Activated CD4-positive, alpha-beta T cell treated with anti-CD3 and anti-CD28 coated beads, Interleukin-2, amount 10 ng/mL, durations not matched to agents 24 days and 14 days (primary cell): ENCODE results near the gene RBM41. TPM values are rescaled to one million over a fixed set of nuclear protein-coding genes. Genes with fewer than 3 reads are reported as not detected.
"Not testable (repeated sequence)": the region's sequence is repeated elsewhere in the genome, so short reads cannot be mapped to it uniquely, and the experiment has no call there.

Experiments used
- DNase-seq: peaks from one replicate; pipeline ENCODE4 v3.0.0; 2022
- H3K27ac Mint-ChIP-seq: one replicate; pipeline ENCODE4 v1.8.0; 2022; ENCODE audit warnings: mild to moderate bottlenecking, mixed read lengths
- H3K27me3 Mint-ChIP-seq: one replicate; pipeline ENCODE4 v1.8.0; 2022; ENCODE audit warnings: mixed read lengths
- H3K36me3 Mint-ChIP-seq: one replicate; pipeline ENCODE4 v1.8.0; 2022; ENCODE audit warnings: low read depth, mild to moderate bottlenecking, mixed read lengths
- H3K4me1 Mint-ChIP-seq: one replicate; pipeline ENCODE4 v1.8.0; 2021; ENCODE audit warnings: mixed read lengths
- H3K4me3 Mint-ChIP-seq: one replicate; pipeline ENCODE4 v1.8.0; 2022; ENCODE audit warnings: mild to moderate bottlenecking, moderate library complexity, mixed read lengths
- H3K9me3 Mint-ChIP-seq: one replicate; pipeline ENCODE4 v1.8.0; 2021; ENCODE audit warnings: mixed read lengths
- intact Hi-C: fragments of 100-400 bp; cut with micrococcal nuclease; formaldehyde crosslinking; loops from one replicate; pipeline ENCODE4 v1.15.1; 2023
- total RNA-seq: library from RNA; stranded (reverse); gene quantifications from 2 replicates; pipeline ENCODE4 v1.2.3, GENCODE V29; 2022

RBM41 gene
- 15.7 and 16.2 TPM in 2 replicates for total RNA-seq

DNA sequence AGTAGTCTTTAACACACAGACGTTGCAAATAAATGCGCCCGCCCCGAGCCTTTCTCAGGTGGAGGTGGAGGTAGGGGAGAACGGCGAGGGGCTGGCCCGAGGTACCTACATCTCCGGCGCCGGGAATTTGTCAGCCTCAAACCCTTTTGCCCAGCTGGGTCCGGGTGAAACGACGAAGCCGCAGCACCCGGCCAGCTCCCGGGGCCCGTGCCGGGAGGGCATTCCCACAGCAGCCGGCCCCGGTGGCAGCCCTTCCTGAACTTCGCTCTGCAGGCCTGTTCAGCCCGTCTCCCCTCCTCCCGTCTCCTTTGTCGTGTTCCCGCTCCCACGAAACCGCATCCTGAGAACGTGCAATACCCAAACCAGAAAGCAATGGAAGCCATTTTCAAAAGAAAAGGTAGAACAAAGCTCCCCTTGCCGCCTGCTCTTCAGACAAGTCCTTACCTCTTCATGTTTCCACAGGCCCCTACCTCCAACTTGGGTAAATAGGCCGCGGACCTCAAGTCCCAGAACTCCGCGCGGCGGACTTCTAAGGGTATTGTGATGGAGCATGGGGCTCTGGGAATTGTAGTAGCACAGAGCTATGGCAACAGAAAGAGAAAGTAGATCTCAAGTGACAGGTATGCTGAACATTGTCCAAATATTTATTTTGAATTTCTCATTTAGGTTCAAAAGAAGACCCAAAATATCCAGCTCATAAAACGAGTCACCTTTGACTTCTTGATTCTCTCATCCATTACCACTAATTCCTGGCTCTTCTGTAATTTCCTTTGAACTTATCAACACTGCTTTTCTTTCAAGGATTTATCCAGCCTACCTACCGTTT, at the start of gene RBM41:
RBM41 (minus strand) TSS at position 501 of the 826 bp plus-strand sequence; CDS start at position 452, 49 bp downstream.
- Mint-ChIP-seq H3K4me1 (peaks cover 23% of the 10 kb centered on the region), H3K27me3 (no peaks in the 10 kb centered on the region), H3K4me3 (peak within 1 kb of the TSS; percentile 97), H3K9me3 (no peaks in the 10 kb centered on the region), H3K27ac (peak within 1 kb of the TSS; percentile 97), H3K36me3 (peaks cover 38% of the 10 kb centered on the region)
- peak; percentile 92 for DNase-seq
- intact Hi-C loops = loop anchor here (1.0 to 10.0 kb wide), 6 partner anchors 39 to 973 kb away; partner anchors contain the start of genes ATG4A, DNAAF6, NUP62CL and PRPS1

DNA sequence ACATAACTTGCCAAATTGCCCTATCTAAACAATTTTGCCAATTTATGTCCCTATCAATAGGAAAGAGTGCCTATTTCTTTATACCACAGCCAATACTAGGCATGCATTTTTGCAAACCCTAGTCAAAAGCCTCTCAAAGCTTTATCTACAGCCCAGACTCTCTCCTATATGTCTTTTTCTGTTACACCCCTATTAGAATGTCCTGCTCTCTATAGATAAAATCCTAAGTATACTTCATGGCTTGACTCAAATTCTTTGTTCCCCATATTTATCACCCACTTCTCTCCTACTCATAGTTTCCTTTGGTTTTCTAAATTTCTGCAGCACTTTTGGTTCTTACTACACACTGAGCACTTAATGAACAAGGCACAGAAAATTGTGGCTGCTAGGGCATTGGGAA, 49.6 kb upstream of the RBM41 start:
- no peak overlapping the region for H3K4me3 Mint-ChIP-seq
- H3K27me3 Mint-ChIP-seq = no peaks in the 10 kb centered on the region
- H3K9me3 Mint-ChIP-seq = no peaks in the 10 kb centered on the region
- intact Hi-C loops = no loop called here
- H3K4me1 Mint-ChIP-seq = no peaks in the 10 kb centered on the region
- no peaks in the 10 kb centered on the region for H3K36me3 Mint-ChIP-seq
- H3K27ac Mint-ChIP-seq = no peak overlapping the region
- DNase-seq = no peak

DNA sequence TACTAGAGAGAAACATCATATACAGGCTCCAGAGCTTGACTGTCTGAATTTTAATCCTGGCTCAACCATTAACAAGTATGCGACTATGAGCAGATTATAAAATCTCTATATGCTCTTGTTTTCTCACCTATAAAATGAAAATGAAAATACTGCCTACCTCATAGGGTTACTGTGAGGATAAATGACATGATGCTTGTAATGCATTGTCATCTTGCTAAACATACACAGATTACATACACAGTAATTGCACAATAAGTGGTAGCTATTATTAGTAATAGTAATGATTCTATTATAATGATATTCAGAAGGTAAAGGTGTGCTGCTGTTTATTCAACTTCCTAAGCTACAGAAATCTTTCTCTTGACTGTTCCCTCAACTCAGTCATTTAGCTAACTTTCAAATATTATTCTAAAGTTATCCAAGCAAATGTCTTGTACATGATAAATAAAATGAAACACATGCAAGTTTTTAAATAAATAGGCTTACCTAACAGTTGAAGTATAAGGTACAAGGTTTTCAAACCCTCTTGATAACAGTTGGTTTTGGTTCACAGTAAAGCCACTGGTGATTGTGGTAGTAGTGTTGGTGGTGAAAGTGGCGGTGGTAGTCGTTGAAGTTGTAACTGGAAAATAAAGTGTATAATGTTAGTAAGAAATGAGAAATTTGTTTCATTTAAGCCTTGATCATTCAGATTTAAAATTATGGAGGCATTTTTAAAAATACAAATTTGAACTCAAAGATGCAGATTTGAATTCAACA, 48.7 kb upstream of the RBM41 start:
- no peaks in the 10 kb centered on the region for H3K36me3 Mint-ChIP-seq
- no peak for DNase-seq
- H3K4me3 Mint-ChIP-seq = no peak overlapping the region
- no peaks in the 10 kb centered on the region for H3K9me3 Mint-ChIP-seq
- intact Hi-C loops = no loop called here
- H3K27ac Mint-ChIP-seq = no peak overlapping the region
- H3K27me3 Mint-ChIP-seq = no peaks in the 10 kb centered on the region
- H3K4me1 Mint-ChIP-seq = no peaks in the 10 kb centered on the region

DNA sequence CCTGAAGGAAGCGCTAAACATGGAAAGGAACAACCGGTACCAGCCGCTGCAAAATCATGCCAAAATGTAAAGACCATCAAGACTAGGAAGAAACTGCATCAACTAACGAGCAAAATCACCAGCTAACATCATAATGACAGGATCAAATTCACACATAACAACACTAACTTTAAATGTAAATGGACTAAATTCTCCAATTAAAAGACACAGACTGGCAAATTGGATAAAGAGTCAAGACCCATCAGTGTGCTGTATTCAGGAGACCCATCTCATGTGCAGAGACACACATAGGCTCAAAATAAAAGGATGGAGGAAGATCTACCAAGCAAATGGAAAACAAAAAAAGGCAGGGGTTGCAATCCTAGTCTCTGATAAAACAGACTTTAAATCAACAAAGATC, 39.0 kb upstream of the RBM41 start:
- H3K27ac Mint-ChIP-seq, H3K27me3 Mint-ChIP-seq, H3K4me1 Mint-ChIP-seq, DNase-seq, H3K36me3 Mint-ChIP-seq, H3K4me3 Mint-ChIP-seq, H3K9me3 Mint-ChIP-seq: not testable (repeated sequence)
- intact Hi-C loops = loop anchor here (5.0 kb wide), 1 partner anchor 40 kb away; the partner anchor contains the start of gene RBM41

- Mint-ChIP-seq H3K27ac (peak overlapping the region; percentile 87), H3K4me3 (peak overlapping the region; percentile 81)
- H3K36me3 Mint-ChIP-seq, H3K27me3 Mint-ChIP-seq, H3K4me1 Mint-ChIP-seq, DNase-seq, H3K9me3 Mint-ChIP-seq: not testable (repeated sequence)
- intact Hi-C loops = loop anchor here (5.0 kb wide), 1 partner anchor 39 kb away; the partner anchor contains the start of gene RBM41
Measured at GRCh38 chrX:107155621-107156430, 37.2 kb upstream of the RBM41 start.

DNA sequence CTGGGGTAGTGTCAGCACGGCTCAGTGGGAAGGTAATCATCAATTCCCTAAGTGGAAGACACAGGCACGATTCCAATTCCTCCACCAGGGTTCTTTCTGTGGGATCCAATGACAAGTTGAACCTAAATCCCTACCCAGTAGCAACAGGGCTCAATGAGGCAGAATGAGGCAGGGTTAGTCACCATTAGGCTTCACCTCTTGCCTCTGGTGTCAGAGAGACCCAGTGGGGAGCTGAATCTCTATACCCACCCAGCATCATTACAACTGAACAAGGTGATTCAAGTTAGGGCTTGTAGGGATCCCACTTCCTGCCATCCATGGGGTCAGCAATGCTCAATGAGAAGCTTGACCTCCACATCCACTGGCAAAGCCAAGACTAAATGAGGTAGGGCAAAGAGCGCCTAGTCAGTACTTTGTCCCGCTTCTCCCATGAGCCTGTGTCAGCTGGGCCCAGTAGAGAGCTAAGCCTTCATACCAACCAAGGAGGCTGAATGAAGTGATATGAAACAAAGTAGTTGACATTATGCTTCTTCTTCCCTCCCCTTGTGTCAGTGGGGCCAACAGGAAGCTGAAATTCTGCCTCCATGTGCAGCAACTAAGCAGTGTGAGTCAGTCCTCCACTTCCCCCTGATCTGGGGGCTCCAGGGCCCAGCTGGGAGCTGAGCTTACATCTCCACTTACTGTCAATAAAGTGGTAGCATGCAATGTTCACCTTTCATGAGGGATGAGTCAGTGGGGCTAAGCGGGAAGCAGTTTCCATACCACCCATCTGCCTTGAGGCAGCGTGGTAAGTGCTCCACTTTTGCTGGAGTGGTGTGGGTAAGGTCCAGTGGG, 36.4 kb upstream of the RBM41 start:
- H3K36me3 Mint-ChIP-seq = no peaks in the 10 kb centered on the region
- intact Hi-C loops = loop anchor here (5.0 kb wide), 1 partner anchor 38 kb away; the partner anchor contains the start of gene RBM41
- peak overlapping the region; percentile 81 for H3K4me3 Mint-ChIP-seq
- peak; percentile 65 for DNase-seq
- H3K27ac Mint-ChIP-seq = peak overlapping the region; percentile 87
- H3K4me1 Mint-ChIP-seq = peaks cover 5% of the 10 kb centered on the region
- no peaks in the 10 kb centered on the region for H3K27me3 Mint-ChIP-seq
- H3K9me3 Mint-ChIP-seq = no peaks in the 10 kb centered on the region

DNA sequence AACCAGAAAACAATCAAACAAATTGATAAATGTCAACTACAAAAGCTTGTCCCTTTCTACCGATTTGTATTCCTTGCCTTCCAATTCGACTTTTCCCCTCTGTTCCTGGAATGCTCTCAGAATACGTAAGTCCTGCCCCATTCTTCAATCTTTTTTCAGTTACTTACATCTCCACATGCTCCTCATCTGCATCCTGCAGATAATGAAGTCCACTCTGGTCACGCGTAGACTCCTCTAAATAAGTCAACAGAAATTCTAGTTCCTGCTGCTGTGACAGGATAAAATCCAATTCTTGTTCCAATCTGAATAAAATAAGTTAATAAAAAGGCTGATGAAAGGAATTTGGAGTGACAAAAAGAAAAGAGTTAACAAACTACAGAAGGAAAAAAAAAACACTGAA, 34.4 kb upstream of the RBM41 start:
- no peak for DNase-seq
- Mint-ChIP-seq H3K27me3 (no peaks in the 10 kb centered on the region), H3K36me3 (no peaks in the 10 kb centered on the region), H3K27ac (no peak overlapping the region), H3K9me3 (no peaks in the 10 kb centered on the region), H3K4me1 (peaks cover 5% of the 10 kb centered on the region), H3K4me3 (no peak overlapping the region)
- intact Hi-C loops = no loop called here

GRCh38 chrX:107146670-107147069, 28.0 kb upstream of the RBM41 start:
- H3K4me3 Mint-ChIP-seq = no peak overlapping the region
- H3K27me3 Mint-ChIP-seq = no peaks in the 10 kb centered on the region
- no peaks in the 10 kb centered on the region for H3K9me3 Mint-ChIP-seq
- H3K36me3 Mint-ChIP-seq = no peaks in the 10 kb centered on the region
- peaks cover 3% of the 10 kb centered on the region for H3K4me1 Mint-ChIP-seq
- H3K27ac Mint-ChIP-seq = no peak overlapping the region
- no peak for DNase-seq
- intact Hi-C loops = no loop called here

DNA sequence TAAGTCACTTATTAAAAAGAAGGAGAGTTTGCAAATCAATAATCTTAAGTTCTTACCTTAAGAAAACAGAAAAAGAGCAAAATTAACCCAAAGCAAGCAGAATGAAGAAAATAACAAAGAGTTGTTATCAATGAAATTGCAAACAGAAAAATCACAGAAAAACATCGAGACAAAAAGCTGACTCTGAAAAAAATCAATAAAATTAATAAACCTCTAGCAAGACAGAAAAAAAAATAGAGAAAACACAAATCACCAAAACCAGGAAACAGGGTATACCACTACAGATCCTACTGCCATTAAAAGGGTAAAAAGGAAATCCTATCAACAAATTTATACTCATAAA, 17.3 kb upstream of the RBM41 start:
- Mint-ChIP-seq H3K27ac (peak overlapping the region; percentile 70), H3K36me3 (peaks cover 4% of the 10 kb centered on the region), H3K9me3 (no peaks in the 10 kb centered on the region), H3K4me3 (peak overlapping the region; percentile 66), H3K27me3 (no peaks in the 10 kb centered on the region), H3K4me1 (peaks cover 11% of the 10 kb centered on the region)
- no peak for DNase-seq
- intact Hi-C loops = no loop called here

GRCh38 chrX:107135049-107135964, 16.7 kb upstream of the RBM41 start:
- Mint-ChIP-seq H3K4me3 (peak overlapping the region; percentile 66), H3K36me3 (peaks cover 4% of the 10 kb centered on the region), H3K27me3 (no peaks in the 10 kb centered on the region), H3K9me3 (no peaks in the 10 kb centered on the region), H3K27ac (peak overlapping the region; percentile 70), H3K4me1 (peaks cover 11% of the 10 kb centered on the region)
- DNase-seq = peak; percentile 59
- intact Hi-C loops = no loop called here

DNA sequence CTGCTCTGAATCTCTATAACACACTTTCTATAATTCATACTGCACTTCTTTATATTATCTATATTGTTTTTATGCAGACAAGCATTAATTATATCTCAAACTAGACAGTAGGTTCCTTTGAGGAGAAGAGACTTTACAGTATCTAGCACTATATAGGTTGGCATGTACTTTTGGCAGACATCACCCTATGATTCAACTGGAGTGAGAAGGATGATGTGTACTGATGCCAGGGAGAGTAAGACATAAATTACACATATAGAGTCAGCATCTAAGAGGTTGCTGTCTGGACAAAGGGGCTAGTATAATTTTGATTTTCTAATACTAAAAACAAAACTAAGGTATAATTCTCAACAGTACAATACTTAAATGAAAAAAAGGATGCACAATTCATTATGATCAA, 5.1 kb upstream of the RBM41 start:
- peaks cover 6% of the 10 kb centered on the region for H3K4me1 Mint-ChIP-seq
- H3K27ac Mint-ChIP-seq = no peak overlapping the region
- intact Hi-C loops = no loop called here
- H3K4me3 Mint-ChIP-seq = no peak overlapping the region
- H3K9me3 Mint-ChIP-seq = no peaks in the 10 kb centered on the region
- no peak for DNase-seq
- H3K36me3 Mint-ChIP-seq = no peaks in the 10 kb centered on the region
- H3K27me3 Mint-ChIP-seq = no peaks in the 10 kb centered on the region

GRCh38 chrX:107119283-107119682, 661 bp upstream of the RBM41 start:
- peak overlapping the region; percentile 97 for H3K4me3 Mint-ChIP-seq
- no peaks in the 10 kb centered on the region for H3K9me3 Mint-ChIP-seq
- no peaks in the 10 kb centered on the region for H3K27me3 Mint-ChIP-seq
- H3K27ac Mint-ChIP-seq = peak overlapping the region; percentile 97
- intact Hi-C loops = loop anchor here (2.0 to 10.0 kb wide), 4 partner anchors 38 to 634 kb away; partner anchors contain the start of genes DNAAF6, NUP62CL and PRPS1
- no peak for DNase-seq
- peaks cover 18% of the 10 kb centered on the region for H3K4me1 Mint-ChIP-seq
- H3K36me3 Mint-ChIP-seq = peaks cover 30% of the 10 kb centered on the region
